Measurements from ENCODE around the gene PDGFB. TPM values are rescaled to one million over a fixed set of nuclear protein-coding genes. Genes with fewer than 3 reads are reported as not detected.
A peak's percentile ranks its signal among the peaks of the same experiment; 100 is the strongest.

The PDGFB gene
- total and polyA plus RNA-seq, 8 donors = 1.2 to 58.5 (median 3.9) TPM

DNA sequence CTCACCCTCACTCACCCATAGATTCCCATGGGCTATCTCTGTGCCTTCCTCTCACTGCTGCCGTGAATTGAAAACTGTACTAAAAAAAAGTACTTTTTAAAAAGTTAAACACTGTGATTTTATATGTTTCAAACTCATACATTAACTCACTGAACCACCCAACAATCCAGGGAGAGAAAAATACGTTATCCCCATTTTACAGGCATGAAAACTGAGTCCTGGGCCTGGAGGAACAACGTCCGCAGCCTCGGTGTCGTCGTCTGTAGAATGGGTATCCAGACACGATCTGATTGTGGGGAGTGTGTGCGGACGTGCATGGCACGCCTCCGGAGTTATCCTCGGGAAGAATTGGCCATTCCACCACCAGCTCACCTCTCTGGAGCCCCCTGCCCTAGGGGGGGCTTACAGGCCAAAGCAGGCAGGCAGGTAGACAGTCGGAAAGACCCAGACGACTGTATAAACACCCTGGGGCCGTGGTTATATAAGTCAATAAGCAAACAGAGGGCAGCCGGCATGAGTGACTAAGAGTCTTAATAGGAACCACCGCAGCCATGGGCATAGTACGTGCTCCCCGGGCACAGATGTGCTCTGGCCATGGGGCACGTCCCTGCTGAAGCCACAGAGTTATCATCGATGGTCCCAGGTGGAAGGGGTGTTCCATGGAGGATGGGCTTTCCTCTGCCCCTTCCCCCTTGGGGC is 7.1 kb upstream of the PDGFB start:
- DNase-seq = peak; percentile 62 to 84

DNA sequence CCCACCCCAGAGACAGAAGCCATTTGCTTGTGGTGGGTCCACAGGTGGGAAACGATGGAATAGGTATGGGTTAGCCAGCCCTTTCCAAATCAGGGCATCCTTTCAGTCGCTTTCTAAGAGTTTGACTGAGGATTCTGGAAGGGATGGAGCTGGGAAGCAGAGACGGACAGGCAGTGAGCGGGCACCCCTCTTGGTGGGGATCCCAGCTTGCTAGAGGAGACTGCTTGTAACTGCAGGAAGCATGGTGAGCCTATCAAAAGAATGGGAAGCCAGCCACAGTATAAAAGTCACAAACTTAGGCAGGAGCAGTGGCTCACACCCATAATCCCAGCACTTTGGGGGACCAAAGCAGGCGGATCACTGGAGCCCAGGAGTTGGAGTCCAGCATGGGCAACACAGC is 6.1 kb upstream of the PDGFB start:
- no peaks in the 10 kb centered on the region for H3K9me3 ChIP-seq
- peaks cover 29 to 41% (median 35%) of the 10 kb centered on the region in 4 donors for H3K4me1 ChIP-seq
- no peak overlapping the region for H3K27ac ChIP-seq
- TF ChIP-seq POLR2AphosphoS5 (IDR thresholded peaks at IDR 0.05) (no peak), POLR2A (IDR thresholded peaks at IDR 0.05) (no peak), EP300 (IDR thresholded peaks at IDR 0.05) (no peak)
- TF ChIP-seq, protein P1, sequence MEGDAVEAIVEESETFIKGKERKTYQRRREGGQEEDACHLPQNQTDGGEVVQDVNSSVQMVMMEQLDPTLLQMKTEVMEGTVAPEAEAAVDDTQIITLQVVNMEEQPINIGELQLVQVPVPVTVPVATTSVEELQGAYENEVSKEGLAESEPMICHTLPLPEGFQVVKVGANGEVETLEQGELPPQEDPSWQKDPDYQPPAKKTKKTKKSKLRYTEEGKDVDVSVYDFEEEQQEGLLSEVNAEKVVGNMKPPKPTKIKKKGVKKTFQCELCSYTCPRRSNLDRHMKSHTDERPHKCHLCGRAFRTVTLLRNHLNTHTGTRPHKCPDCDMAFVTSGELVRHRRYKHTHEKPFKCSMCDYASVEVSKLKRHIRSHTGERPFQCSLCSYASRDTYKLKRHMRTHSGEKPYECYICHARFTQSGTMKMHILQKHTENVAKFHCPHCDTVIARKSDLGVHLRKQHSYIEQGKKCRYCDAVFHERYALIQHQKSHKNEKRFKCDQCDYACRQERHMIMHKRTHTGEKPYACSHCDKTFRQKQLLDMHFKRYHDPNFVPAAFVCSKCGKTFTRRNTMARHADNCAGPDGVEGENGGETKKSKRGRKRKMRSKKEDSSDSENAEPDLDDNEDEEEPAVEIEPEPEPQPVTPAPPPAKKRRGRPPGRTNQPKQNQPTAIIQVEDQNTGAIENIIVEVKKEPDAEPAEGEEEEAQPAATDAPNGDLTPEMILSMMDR (IDR thresholded peaks at IDR 0.05) = no peak
- WGBS, 5 donors = 93 to 97% (median 94%) methylated on average over 5 of the region's 5 CpGs
- H3K4me3 ChIP-seq = no peak overlapping the region
- H3K27me3 ChIP-seq = peaks cover 0 to 72% (median 0%) of the 10 kb centered on the region in 3 donors
- intact Hi-C loops (cut with DNase I; ENCODE audit: low total_unique reads) = no loop called here
- no peaks in the 10 kb centered on the region for H3K36me3 ChIP-seq
- DNase-seq = no peak

More for the DNA sequence above, 7.1 kb upstream of the PDGFB start:
- H3K27me3 ChIP-seq = peaks cover 0 to 62% (median 0%) of the 10 kb centered on the region in 3 donors
- no peaks in the 10 kb centered on the region for H3K36me3 ChIP-seq
- no peaks in the 10 kb centered on the region for H3K9me3 ChIP-seq
- peaks cover 29 to 40% (median 35%) of the 10 kb centered on the region in 4 donors for H3K4me1 ChIP-seq
- 47 to 66% (median 53%) methylated on average over 20 to 22 of the region's 22 CpGs for WGBS, 5 donors
- intact Hi-C loops (cut with DNase I; ENCODE audit: low total_unique reads) = no loop called here
- peak overlapping the region in 3 of 5 donors; percentile 26 to 72 (median 49) for H3K27ac ChIP-seq
- no peak overlapping the region for H3K4me3 ChIP-seq
- no peak for TF ChIP-seq POLR2A (IDR thresholded peaks at IDR 0.05)
- no peak for TF ChIP-seq EP300 (IDR thresholded peaks at IDR 0.05)
- TF ChIP-seq POLR2AphosphoS5 (IDR thresholded peaks at IDR 0.05) = no peak
- TF ChIP-seq, protein P1 (IDR thresholded peaks at IDR 0.05) = no peak

DNA sequence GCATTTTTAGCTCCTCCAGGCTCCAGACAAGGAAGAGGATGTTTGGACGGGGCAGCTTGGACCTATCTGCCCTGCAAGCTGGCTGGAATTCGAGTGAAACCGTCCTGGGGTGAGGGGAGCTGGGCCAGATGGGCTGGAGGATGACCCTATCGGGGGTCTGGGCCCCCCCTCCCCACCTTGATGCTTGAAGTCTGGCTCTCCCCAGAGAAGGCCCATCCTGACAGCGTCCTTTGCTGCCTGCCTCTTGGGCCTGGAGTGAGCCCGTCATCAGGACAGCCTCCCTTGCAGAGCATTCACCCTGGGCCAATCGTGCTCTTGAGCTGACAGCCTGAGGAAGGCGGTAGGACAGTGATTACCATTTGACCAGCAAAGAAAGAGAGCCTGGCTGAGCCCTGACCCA is 5.3 kb upstream of the PDGFB start:
- intact Hi-C loops (cut with DNase I; ENCODE audit: low total_unique reads) = no loop called here
- peaks cover 33 to 43% (median 39%) of the 10 kb centered on the region in 4 donors for H3K4me1 ChIP-seq
- H3K36me3 ChIP-seq = no peaks in the 10 kb centered on the region
- WGBS, 5 donors = 38 to 65% (median 57%) methylated on average over 5 to 8 of the region's 8 CpGs
- H3K27ac ChIP-seq = no peak overlapping the region
- TF ChIP-seq, protein P1 (IDR thresholded peaks at IDR 0.05) = no peak
- no peak for TF ChIP-seq POLR2A (IDR thresholded peaks at IDR 0.05)
- no peak for TF ChIP-seq POLR2AphosphoS5 (IDR thresholded peaks at IDR 0.05)
- no peak for TF ChIP-seq EP300 (IDR thresholded peaks at IDR 0.05)
- H3K4me3 ChIP-seq = no peak overlapping the region
- no peak for DNase-seq
- no peaks in the 10 kb centered on the region for H3K9me3 ChIP-seq
- H3K27me3 ChIP-seq = peaks cover 0 to 79% (median 4%) of the 10 kb centered on the region in 3 donors

DNA sequence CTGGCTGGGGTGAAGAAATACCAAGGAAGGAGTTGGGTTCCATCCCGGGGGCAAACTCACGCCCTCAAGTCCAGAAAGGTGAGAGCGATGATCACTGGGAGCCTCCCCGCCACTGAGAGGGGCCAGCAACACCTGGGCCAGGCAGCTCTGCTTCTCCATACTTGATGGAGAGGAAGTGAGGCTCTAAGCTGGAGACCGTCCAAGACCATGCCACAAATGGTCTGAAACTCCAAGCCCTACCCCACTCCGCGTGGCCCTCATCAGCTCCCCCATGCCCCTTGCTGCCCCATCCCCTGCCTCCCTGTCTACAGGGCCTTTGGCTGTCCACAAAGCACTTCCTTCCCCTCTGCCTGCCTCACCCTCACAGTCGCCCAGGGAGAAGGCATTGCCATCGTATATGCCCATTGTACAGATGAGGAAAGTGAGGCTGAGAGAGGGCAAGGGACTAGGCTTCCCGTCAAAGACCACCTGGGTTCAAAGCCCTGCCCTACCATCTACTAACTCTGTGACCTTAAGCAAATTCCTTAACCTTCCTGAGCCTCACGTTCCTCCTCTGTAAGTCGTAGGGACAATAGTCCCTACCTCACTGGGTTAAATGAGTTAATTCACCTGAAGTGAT is 4.4 kb upstream of the PDGFB start:
- Histone ChIP-seq H3K9me3 (no peaks in the 10 kb centered on the region), H3K27ac (no peak overlapping the region), H3K36me3 (no peaks in the 10 kb centered on the region), H3K27me3 (peaks cover 0 to 88% (median 9%) of the 10 kb centered on the region in 3 donors), H3K4me3 (no peak overlapping the region), H3K4me1 (peaks cover 31 to 42% (median 38%) of the 10 kb centered on the region in 4 donors)
- no peak for DNase-seq
- intact Hi-C loops (cut with DNase I; ENCODE audit: low total_unique reads) = no loop called here
- TF ChIP-seq, protein P1 (IDR thresholded peaks at IDR 0.05) = no peak
- TF ChIP-seq POLR2AphosphoS5 (IDR thresholded peaks at IDR 0.05) = no peak
- no peak for TF ChIP-seq POLR2A (IDR thresholded peaks at IDR 0.05)
- no peak for TF ChIP-seq EP300 (IDR thresholded peaks at IDR 0.05)
- WGBS, 5 donors = 71 to 82% (median 73%) methylated on average over 12 of the region's 12 CpGs
